Thyroid gland (tissue), 4 donors: ENCODE results near the gene ALOX5. TPM values are rescaled to one million over a fixed set of nuclear protein-coding genes. Genes with fewer than 3 reads are reported as not detected.

ENCODE experiments used
- DNase-seq, 2 donors: peaks; one replicate each; pipeline ENCODE4 v3.0.0-alpha.2; 2019
- H3K27ac ChIP-seq, 3 donors: fragments of 200-600 bp; sonication (generic); 1 replicate in 2 of 3; 2 replicates in 1 of 3; pipeline ENCODE4 v1.5.1; 2016 to 2019; ENCODE audit warnings: mild to moderate bottlenecking in 1 of 3, moderate library complexity in 1 of 3
- H3K27me3 ChIP-seq: fragments of 200-600 bp; sonication (generic); one replicate; pipeline ENCODE4 v1.5.1; 2019
- H3K36me3 ChIP-seq, 2 donors: fragments of 200-600 bp; sonication (generic); one replicate each; pipeline ENCODE4 v1.5.1; 2016 to 2019
- H3K4me1 ChIP-seq, 2 donors: fragments of 200-600 bp; sonication (generic); one replicate each; pipeline ENCODE4 v1.5.1; 2017 to 2019
- H3K4me3 ChIP-seq, 3 donors: fragments of 200-600 bp; sonication (generic); replicated peaks in 1 of 3; 1 replicate in 2 of 3; 2 replicates in 1 of 3; pipeline ENCODE4 v1.5.1; 2016; ENCODE audit warnings: mild to moderate bottlenecking in 1 of 3
- H3K9me3 ChIP-seq: fragments of 200-600 bp; sonication (generic); one replicate; pipeline ENCODE4 v1.5.1; 2017
- CTCF ChIP-seq, 6 experiments: fragments of 200-600 bp in 3 of 6; fragments of 450-650 bp in 3 of 6; sonication (generic) in 3 of 6; IDR thresholded peaks; one replicate each; pipeline ENCODE4 v1.5.1; 2016 to 2019; ENCODE audit warnings: antibody characterized with exemption in 6 of 6, mild to moderate bottlenecking in 2 of 6, inconsistent platforms in 1 of 6, moderate library complexity in 1 of 6
- POLR2A ChIP-seq, 2 donors: fragments of 450-650 bp; IDR thresholded peaks; one replicate each; pipeline ENCODE4 v1.6.1; 2017; ENCODE audit warnings: antibody characterized with exemption in 2 of 2, mild to moderate bottlenecking in 2 of 2, moderate library complexity in 1 of 2
- WGBS, 2 donors: methylation state at CpG; one replicate each; pipeline ENCODE4 v1.1.5; 2017; 5-methylcytosine and 5-hydroxymethylcytosine counted together
- intact Hi-C: fragments of 100-400 bp; cut with DNase I; formaldehyde crosslinking; loops from one replicate; pipeline ENCODE4 v1.15.1; 2023
- total RNA-seq, 4 donors: library from RNA; depleted of rRNA; stranded (reverse); fragments of >200 nt; gene quantifications; one replicate each; pipeline ENCODE4 v1.2.3, GENCODE V29; 2016

The ALOX5 gene
- total RNA-seq, 4 donors from 2014 or later, result 4.1 to 28.2 (median 10.3) TPM

- intact Hi-C loops, result no loop called here
- DNase-seq, result no peak
- Histone ChIP-seq H3K9me3 (no peaks in the 10 kb centered on the region), H3K27me3 (no peaks in the 10 kb centered on the region), H3K27ac (no peak overlapping the region), H3K4me1 (no peaks in the 10 kb centered on the region), H3K4me3 (no peak overlapping the region), H3K36me3 (no peaks in the 10 kb centered on the region)
- 69 to 76% methylated on average over 1 of the region's 1 CpG for WGBS, 2 donors
- TF ChIP-seq POLR2A (IDR thresholded peaks at IDR 0.05) (no peak), CTCF (IDR thresholded peaks at IDR 0.05) (no peak)
Measured at GRCh38 chr10:45398595-45398994, 24.6 kb downstream of the ALOX5 start.

GRCh38 chr10:45399113-45399512, 25.1 kb downstream of the ALOX5 start:
- Histone ChIP-seq H3K36me3 (no peaks in the 10 kb centered on the region), H3K4me1 (no peaks in the 10 kb centered on the region), H3K27ac (no peak overlapping the region), H3K9me3 (no peaks in the 10 kb centered on the region), H3K4me3 (no peak overlapping the region), H3K27me3 (no peaks in the 10 kb centered on the region)
- intact Hi-C loops, result no loop called here
- 87 to 94% methylated on average over 2 of the region's 2 CpGs for WGBS, 2 donors
- DNase-seq, result no peak
- TF ChIP-seq CTCF (IDR thresholded peaks at IDR 0.05), result no peak
- TF ChIP-seq POLR2A (IDR thresholded peaks at IDR 0.05), result no peak

- Histone ChIP-seq H3K36me3 (no peaks in the 10 kb centered on the region), H3K4me1 (no peaks in the 10 kb centered on the region), H3K27ac (no peak overlapping the region), H3K4me3 (no peak overlapping the region), H3K9me3 (no peaks in the 10 kb centered on the region), H3K27me3 (no peaks in the 10 kb centered on the region)
- no peak for DNase-seq
- intact Hi-C loops, result no loop called here
- WGBS, 2 donors, result 90 to 93% methylated on average over 8 of the region's 8 CpGs
- TF ChIP-seq CTCF (IDR thresholded peaks at IDR 0.05) (no peak), POLR2A (IDR thresholded peaks at IDR 0.05) (no peak)
Measured at GRCh38 chr10:45403151-45403550, 29.1 kb downstream of the ALOX5 start.

GRCh38 chr10:45404087-45404769, 30.2 kb downstream of the ALOX5 start:
- WGBS, 2 donors, result 65 to 68% methylated on average over 10 of the region's 10 CpGs
- intact Hi-C loops, result no loop called here
- TF ChIP-seq CTCF (IDR thresholded peaks at IDR 0.05) (no peak), POLR2A (IDR thresholded peaks at IDR 0.05) (no peak)
- no peak overlapping the region for H3K27ac ChIP-seq
- H3K9me3 ChIP-seq, result no peaks in the 10 kb centered on the region
- H3K27me3 ChIP-seq, result no peaks in the 10 kb centered on the region
- no peak overlapping the region for H3K4me3 ChIP-seq
- no peaks in the 10 kb centered on the region for H3K36me3 ChIP-seq
- DNase-seq, result no peak
- no peaks in the 10 kb centered on the region for H3K4me1 ChIP-seq

- TF ChIP-seq POLR2A (IDR thresholded peaks at IDR 0.05), result no peak
- no peak for TF ChIP-seq CTCF (IDR thresholded peaks at IDR 0.05)
- DNase-seq, result no peak
- H3K36me3 ChIP-seq, result no peaks in the 10 kb centered on the region
- H3K4me1 ChIP-seq, result no peaks in the 10 kb centered on the region
- no peak overlapping the region for H3K27ac ChIP-seq
- WGBS, 2 donors, result 53 to 54% methylated on average over 4 of the region's 4 CpGs
- intact Hi-C loops, result no loop called here
- no peak overlapping the region for H3K4me3 ChIP-seq
- H3K9me3 ChIP-seq, result no peaks in the 10 kb centered on the region
- no peaks in the 10 kb centered on the region for H3K27me3 ChIP-seq
Measured at GRCh38 chr10:45404770-45405120, 30.7 kb downstream of the ALOX5 start.
